Left cardiac atrium (tissue), 4 donors: ENCODE measurements around the gene IL16. TPM values are rescaled to one million over a fixed set of nuclear protein-coding genes. Genes with fewer than 3 reads are reported as not detected.
"Not testable (repeated sequence)": the region's sequence is repeated elsewhere in the genome, so short reads cannot be mapped to it uniquely, and the experiment has no call there.

Experiments
- ATAC-seq, 2 donors: fragments of 200-7000 bp; cut with Tn5 transposase; one replicate each; pipeline ENCODE4 v1.9.1; 2020; ENCODE audit warnings: mild to moderate bottlenecking in 2 of 2, moderate library complexity in 2 of 2
- DNase-seq: peaks from one replicate; pipeline ENCODE4 v3.0.0-alpha.2; 2020
- intact Hi-C, 2 donors: fragments of 100-400 bp; cut with DNase I; formaldehyde crosslinking; loops; one replicate each; pipeline versions ENCODE4 v1.14.1 to v1.15.1; 2022 to 2023
- long read RNA-seq: library from polyadenylated mRNA; unstranded; transcript quantifications from one replicate; pipeline ENCODE4 v2.0.0, GENCODE V29; 2021
- total RNA-seq, 2 donors: library from RNA; stranded (reverse); fragmentation: NEBNext Ultra II Directional; extraction: Animal tissue kit (Norgen Biotek cat#: 25700); gene quantifications; one replicate each; pipeline ENCODE4 v1.2.1, GENCODE V29; 2021
- donor health status: DM: no; HTN: yes; CAD: no.
- donor health status: DM: no; HTN: yes; CAD: no; lungs with severe emphysema.
- donor health status: DM: yes; HTN: yes; CAD: no.
- donor health status: Dilated cardiomyopathy.

The IL16 gene
- 10 to 100 TPM in 1 of 2 donors, 1 to 10 TPM in 1; 4.7 to 10.1 TPM for total RNA-seq
- long read RNA-seq, result 0 reads

- DNase-seq (no peak), ATAC-seq (no peak)
- intact Hi-C loops, result no loop called here
Measured at GRCh38 chr15:81196576-81197254, at the start of gene IL16. IL16 (plus strand) TSS chr15:81196879; CDS start chr15:81225400, 28,521 bp downstream.

GRCh38 chr15:81151389-81151788, 45.3 kb upstream of the IL16 start:
- ATAC-seq (no peak), DNase-seq (no peak)
- intact Hi-C loops, result no loop called here

GRCh38 chr15:81152339-81152738, 44.3 kb upstream of the IL16 start:
- intact Hi-C loops, result no loop called here
- DNase-seq, result no peak
- no peak for ATAC-seq

GRCh38 chr15:81152799-81153198, 43.9 kb upstream of the IL16 start:
- ATAC-seq, result no peak
- intact Hi-C loops, result no loop called here
- no peak for DNase-seq

GRCh38 chr15:81155375-81156218, 41.1 kb upstream of the IL16 start:
- no peak for DNase-seq
- intact Hi-C loops, result loop anchor here (1.0 to 2.0 kb wide), 2 partner anchors 29 to 111 kb away; no protein-coding TSS in a partner anchor
- ATAC-seq, result peak; percentile 35 to 56

- intact Hi-C loops, result loop anchor here in 1 of 2 donors (2.0 kb wide), 1 partner anchor 28 kb away; no protein-coding TSS in a partner anchor
- ATAC-seq (no peak), DNase-seq (no peak)
Measured at GRCh38 chr15:81156324-81156723, 40.4 kb upstream of the IL16 start.

- no peak for DNase-seq
- ATAC-seq, result peak in 1 of 2 donors; percentile 53
- intact Hi-C loops, result loop anchor here in 1 of 2 donors (2.0 kb wide), 1 partner anchor 27 kb away; no protein-coding TSS in a partner anchor
Measured at GRCh38 chr15:81157195-81157938, 39.3 kb upstream of the IL16 start.

GRCh38 chr15:81157939-81158223, 38.8 kb upstream of the IL16 start:
- intact Hi-C loops, result loop anchor here in 1 of 2 donors (2.0 kb wide), 1 partner anchor 27 kb away; no protein-coding TSS in a partner anchor
- DNase-seq, result no peak
- ATAC-seq, result no peak

- DNase-seq, intact Hi-C loops, ATAC-seq: not testable (repeated sequence)
Measured at GRCh38 chr15:81158561-81158960, 38.1 kb upstream of the IL16 start.

- intact Hi-C loops, result loop anchor here in 1 of 2 donors (5.0 kb wide), 1 partner anchor 102 kb away; no protein-coding TSS in a partner anchor
- ATAC-seq, result peak; percentile 71 to 84
- DNase-seq, result peak; percentile 64
Measured at GRCh38 chr15:81160312-81161159, 36.1 kb upstream of the IL16 start.

GRCh38 chr15:81161160-81161673, 35.5 kb upstream of the IL16 start:
- ATAC-seq (no peak), DNase-seq (no peak)
- intact Hi-C loops, result loop anchor here in 1 of 2 donors (5.0 kb wide), 1 partner anchor 101 kb away; no protein-coding TSS in a partner anchor

- DNase-seq, result no peak
- ATAC-seq, result no peak
- intact Hi-C loops, result loop anchor here in 1 of 2 donors (5.0 kb wide), 1 partner anchor 100 kb away; no protein-coding TSS in a partner anchor
Measured at GRCh38 chr15:81161851-81162250, 34.8 kb upstream of the IL16 start.

- DNase-seq (no peak), ATAC-seq (no peak)
- intact Hi-C loops, result loop anchor here in 1 of 2 donors (5.0 kb wide), 1 partner anchor 98 kb away; no protein-coding TSS in a partner anchor
Measured at GRCh38 chr15:81163961-81164800, 32.5 kb upstream of the IL16 start.

- DNase-seq (no peak), ATAC-seq (no peak)
- intact Hi-C loops, result no loop called here
Measured at GRCh38 chr15:81165535-81165934, 31.1 kb upstream of the IL16 start.

GRCh38 chr15:81166636-81167305, 29.9 kb upstream of the IL16 start:
- DNase-seq (no peak), ATAC-seq (no peak)
- intact Hi-C loops, result no loop called here

- intact Hi-C loops, result no loop called here
- DNase-seq (no peak), ATAC-seq (no peak)
Measured at GRCh38 chr15:81168131-81168526, 28.6 kb upstream of the IL16 start.

GRCh38 chr15:81168644-81169043, 28.0 kb upstream of the IL16 start:
- intact Hi-C loops, result no loop called here
- DNase-seq, result no peak

More at GRCh38 chr15:81168644-81169043, 28.0 kb upstream of the IL16 start:
- ATAC-seq, result no peak
